H1 (cell line): Measurements from ENCODE around the gene SV2B. TPM values are rescaled to one million over a fixed set of nuclear protein-coding genes. Genes with fewer than 3 reads are reported as not detected.

ENCODE experiments used
- BRCA1 ChIP-seq: IDR thresholded peaks from 2 replicates; pipeline ENCODE4 v1.6.1; 2012; ENCODE audit warnings: low read depth, low read length, improper control_type of control experiment
- CHD2 ChIP-seq: IDR thresholded peaks from 2 replicates; pipeline ENCODE4 v1.6.1; 2012; ENCODE audit warnings: low read length, improper control_type of control experiment
- RBBP5 ChIP-seq: IDR thresholded peaks from 2 replicates; pipeline ENCODE4 v1.7.1; 2012; ENCODE audit warnings: low read depth, mild to moderate bottlenecking, inconsistent platforms, low read length, moderate library complexity, borderline replicate concordance
- SP1 ChIP-seq: IDR thresholded peaks from 2 replicates; pipeline ENCODE4 v1.6.1; 2011; ENCODE audit warnings: low read depth, low read length
- SRF ChIP-seq: IDR thresholded peaks from 2 replicates; pipeline ENCODE4 v1.6.1; 2011; ENCODE audit warnings: mild to moderate bottlenecking, low read depth, low read length, moderate library complexity
- TAF7 ChIP-seq: optimal IDR thresholded peaks from 2 replicates; pipeline ENCODE3; 2011; ENCODE audit warnings: low read depth, mild to moderate bottlenecking, inconsistent platforms, low read length, moderate library complexity, borderline replicate concordance
- polyA plus RNA-seq, 7 experiments: library from polyadenylated mRNA; depleted of rRNA in 3 of 7; stranded (reverse) in 5 of 7; unstranded in 2 of 7; fragments of >200 nt in 5 of 7; fragments of 200-250 nt in 2 of 7; gene quantifications; 1 replicate in 5 of 7; 2 replicates in 1 of 7; 4 replicates in 1 of 7; pipeline versions ENCODE4 v1.2.1 to v1.2.3, GENCODE V29; 2011 to 2013; ENCODE audit warnings: missing spikeins in 2 of 7, mixed read lengths in 2 of 7
- total RNA-seq: library from RNA; stranded (reverse); fragmentation: NEBNext Ultra II Directional; extraction: Animal tissue kit (Norgen Biotek cat#: 25700); gene quantifications from 2 replicates; pipeline ENCODE4 v1.2.1, GENCODE V29; 2021

The SV2B gene
- total and polyA plus RNA-seq, 2 of the 8 experiments (the other 6 are each of a cell fraction or from before 2014, with no cell fraction given) = 0.09 to 0.20 TPM

DNA sequence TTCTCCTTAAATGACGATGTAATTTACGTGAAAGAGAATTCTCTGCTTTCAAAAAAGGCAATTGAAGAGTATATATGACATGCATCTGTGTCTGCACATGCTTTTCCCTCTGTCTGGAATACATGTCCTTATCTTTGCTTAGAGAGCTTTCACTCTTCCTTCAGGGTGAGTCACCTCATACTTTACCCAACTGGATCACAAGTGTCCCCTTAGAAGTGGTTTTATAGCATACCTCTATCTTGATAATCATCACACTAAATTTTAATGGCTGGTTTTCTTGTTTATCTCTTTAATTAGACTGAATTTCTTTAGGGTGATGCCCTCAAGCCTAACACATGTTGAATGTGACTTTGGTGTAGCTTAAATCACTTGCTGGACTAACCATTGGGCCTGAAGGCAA lies 178.9 kb downstream of the SV2B start (continued):
- TF ChIP-seq RBBP5 = no peak
- no peak for TF ChIP-seq SRF
- no peak for TF ChIP-seq CHD2
- no peak for TF ChIP-seq TAF7
- no peak for TF ChIP-seq BRCA1
- no peak for TF ChIP-seq SP1
